Measurements from ENCODE around the gene SCFD2. TPM values are rescaled to one million over a fixed set of nuclear protein-coding genes. Genes with fewer than 3 reads are reported as not detected.

Gene SCFD2
- polyA plus RNA-seq, 1 donor from 2014 or later, result 5.0 TPM

DNA sequence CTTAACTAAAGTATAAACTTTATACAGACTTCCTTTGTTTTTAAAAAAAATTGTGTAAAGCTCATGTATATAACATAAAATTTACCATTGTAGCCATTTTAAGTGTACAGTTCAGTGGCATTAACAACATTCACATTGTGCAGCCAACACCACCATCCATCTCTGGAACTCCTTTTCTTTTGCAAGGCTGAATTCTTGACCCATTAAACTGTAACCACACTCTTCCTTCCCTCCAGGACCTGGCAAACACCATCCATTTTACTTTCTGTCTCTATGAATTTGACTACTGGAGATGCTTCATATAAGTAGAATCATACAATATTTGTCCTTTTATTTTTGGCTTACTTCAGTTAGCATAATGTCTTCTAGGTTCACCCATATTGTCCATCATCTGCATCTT lies 399.1 kb downstream of the SCFD2 start:
- TF ChIP-seq POLR2AphosphoS5 (IDR thresholded peaks at IDR 0.05), result no peak
- no peak for TF ChIP-seq TAF1 (IDR thresholded peaks at IDR 0.05; ENCODE audit: low read depth)
- TF ChIP-seq, protein P1, sequence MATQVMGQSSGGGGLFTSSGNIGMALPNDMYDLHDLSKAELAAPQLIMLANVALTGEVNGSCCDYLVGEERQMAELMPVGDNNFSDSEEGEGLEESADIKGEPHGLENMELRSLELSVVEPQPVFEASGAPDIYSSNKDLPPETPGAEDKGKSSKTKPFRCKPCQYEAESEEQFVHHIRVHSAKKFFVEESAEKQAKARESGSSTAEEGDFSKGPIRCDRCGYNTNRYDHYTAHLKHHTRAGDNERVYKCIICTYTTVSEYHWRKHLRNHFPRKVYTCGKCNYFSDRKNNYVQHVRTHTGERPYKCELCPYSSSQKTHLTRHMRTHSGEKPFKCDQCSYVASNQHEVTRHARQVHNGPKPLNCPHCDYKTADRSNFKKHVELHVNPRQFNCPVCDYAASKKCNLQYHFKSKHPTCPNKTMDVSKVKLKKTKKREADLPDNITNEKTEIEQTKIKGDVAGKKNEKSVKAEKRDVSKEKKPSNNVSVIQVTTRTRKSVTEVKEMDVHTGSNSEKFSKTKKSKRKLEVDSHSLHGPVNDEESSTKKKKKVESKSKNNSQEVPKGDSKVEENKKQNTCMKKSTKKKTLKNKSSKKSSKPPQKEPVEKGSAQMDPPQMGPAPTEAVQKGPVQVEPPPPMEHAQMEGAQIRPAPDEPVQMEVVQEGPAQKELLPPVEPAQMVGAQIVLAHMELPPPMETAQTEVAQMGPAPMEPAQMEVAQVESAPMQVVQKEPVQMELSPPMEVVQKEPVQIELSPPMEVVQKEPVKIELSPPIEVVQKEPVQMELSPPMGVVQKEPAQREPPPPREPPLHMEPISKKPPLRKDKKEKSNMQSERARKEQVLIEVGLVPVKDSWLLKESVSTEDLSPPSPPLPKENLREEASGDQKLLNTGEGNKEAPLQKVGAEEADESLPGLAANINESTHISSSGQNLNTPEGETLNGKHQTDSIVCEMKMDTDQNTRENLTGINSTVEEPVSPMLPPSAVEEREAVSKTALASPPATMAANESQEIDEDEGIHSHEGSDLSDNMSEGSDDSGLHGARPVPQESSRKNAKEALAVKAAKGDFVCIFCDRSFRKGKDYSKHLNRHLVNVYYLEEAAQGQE (IDR thresholded peaks at IDR 0.05; ENCODE audit: borderline replicate concordance), result no peak
- no peak for TF ChIP-seq EZH2 (IDR thresholded peaks at IDR 0.05; ENCODE audit: borderline replicate concordance, insufficient read depth, low read length, poor library complexity, severe bottlenecking)
- no peak for TF ChIP-seq MXI1 (conservative IDR thresholded peaks at IDR 0.05; ENCODE audit: poor library complexity, severe bottlenecking)
- no peak for TF ChIP-seq SMC3 (conservative IDR thresholded peaks at IDR 0.05; ENCODE audit: poor library complexity)
- TF ChIP-seq, protein P2, sequence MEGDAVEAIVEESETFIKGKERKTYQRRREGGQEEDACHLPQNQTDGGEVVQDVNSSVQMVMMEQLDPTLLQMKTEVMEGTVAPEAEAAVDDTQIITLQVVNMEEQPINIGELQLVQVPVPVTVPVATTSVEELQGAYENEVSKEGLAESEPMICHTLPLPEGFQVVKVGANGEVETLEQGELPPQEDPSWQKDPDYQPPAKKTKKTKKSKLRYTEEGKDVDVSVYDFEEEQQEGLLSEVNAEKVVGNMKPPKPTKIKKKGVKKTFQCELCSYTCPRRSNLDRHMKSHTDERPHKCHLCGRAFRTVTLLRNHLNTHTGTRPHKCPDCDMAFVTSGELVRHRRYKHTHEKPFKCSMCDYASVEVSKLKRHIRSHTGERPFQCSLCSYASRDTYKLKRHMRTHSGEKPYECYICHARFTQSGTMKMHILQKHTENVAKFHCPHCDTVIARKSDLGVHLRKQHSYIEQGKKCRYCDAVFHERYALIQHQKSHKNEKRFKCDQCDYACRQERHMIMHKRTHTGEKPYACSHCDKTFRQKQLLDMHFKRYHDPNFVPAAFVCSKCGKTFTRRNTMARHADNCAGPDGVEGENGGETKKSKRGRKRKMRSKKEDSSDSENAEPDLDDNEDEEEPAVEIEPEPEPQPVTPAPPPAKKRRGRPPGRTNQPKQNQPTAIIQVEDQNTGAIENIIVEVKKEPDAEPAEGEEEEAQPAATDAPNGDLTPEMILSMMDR (IDR thresholded peaks at IDR 0.05; ENCODE audit: poor library complexity, severe bottlenecking), result no peak
- no peak for TF ChIP-seq RAD21 (conservative IDR thresholded peaks at IDR 0.05)
- no peak for TF ChIP-seq EP300 (conservative IDR thresholded peaks at IDR 0.05; ENCODE audit: poor library complexity, severe bottlenecking)
- H2AFZ ChIP-seq (ENCODE audit: low read depth, low read length), result no peak overlapping the region
- H3K79me2 ChIP-seq (replicated peaks; ENCODE audit: insufficient read depth, low read length), result no peaks in the 10 kb centered on the region
- H3K4me2 ChIP-seq (ENCODE audit: low read length), result no peak overlapping the region
- H3K27me3 ChIP-seq (ENCODE audit: insufficient read depth, low read depth, low read length), result no peaks in the 10 kb centered on the region
- no peaks in the 10 kb centered on the region for H3F3A ChIP-seq (ENCODE audit: insufficient read depth, low read length, poor library complexity, severe bottlenecking)
- no peaks in the 10 kb centered on the region for H3K9me2 ChIP-seq (ENCODE audit: insufficient read depth, low read length)
- no peak overlapping the region for H3K4me3 ChIP-seq (ENCODE audit: low read length)
- H3K27ac ChIP-seq (ENCODE audit: low read length), result no peak overlapping the region
- H3K36me3 ChIP-seq (ENCODE audit: insufficient read depth, low read length), result no peaks in the 10 kb centered on the region
- no peaks in the 10 kb centered on the region for H3K9me3 ChIP-seq (ENCODE audit: low read length)
- H4K20me1 ChIP-seq (ENCODE audit: insufficient read depth), result no peaks in the 10 kb centered on the region
- H3K9ac ChIP-seq (ENCODE audit: low read length), result no peak overlapping the region

DNA sequence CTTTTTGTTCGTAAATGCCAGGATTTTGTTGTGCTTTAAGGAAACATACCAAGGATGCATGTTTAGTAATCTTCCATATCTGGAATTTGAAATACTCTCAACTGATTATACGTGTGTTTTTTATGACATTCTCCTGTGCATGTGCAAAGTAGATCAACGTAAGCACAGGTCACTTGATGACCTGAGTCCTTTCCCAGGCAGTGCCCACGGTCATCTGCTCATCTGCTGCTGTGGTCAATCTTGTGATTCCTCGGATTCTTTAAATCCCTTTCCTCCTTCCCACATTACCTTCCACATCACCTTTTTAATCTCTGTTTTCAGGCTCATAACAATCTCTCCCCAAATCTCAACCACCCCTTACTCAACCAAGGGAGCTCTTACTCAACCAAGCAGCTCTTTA lies 399.7 kb downstream of the SCFD2 start:
- H3K4me3 ChIP-seq (ENCODE audit: low read length), result no peak overlapping the region
- H2AFZ ChIP-seq (ENCODE audit: low read depth, low read length), result no peak overlapping the region
- no peaks in the 10 kb centered on the region for H3K36me3 ChIP-seq (ENCODE audit: insufficient read depth, low read length)
- no peaks in the 10 kb centered on the region for H3K27me3 ChIP-seq (ENCODE audit: insufficient read depth, low read depth, low read length)
- H3F3A ChIP-seq (ENCODE audit: insufficient read depth, low read length, poor library complexity, severe bottlenecking), result no peaks in the 10 kb centered on the region
- TF ChIP-seq EZH2 (IDR thresholded peaks at IDR 0.05; ENCODE audit: borderline replicate concordance, insufficient read depth, low read length, poor library complexity, severe bottlenecking), result no peak
- no peak for TF ChIP-seq RAD21 (conservative IDR thresholded peaks at IDR 0.05)
- TF ChIP-seq, protein P1 (IDR thresholded peaks at IDR 0.05; ENCODE audit: borderline replicate concordance), result no peak
- no peak for TF ChIP-seq POLR2AphosphoS5 (IDR thresholded peaks at IDR 0.05)
- TF ChIP-seq, protein P2 (IDR thresholded peaks at IDR 0.05; ENCODE audit: poor library complexity, severe bottlenecking), result no peak
- TF ChIP-seq EP300 (conservative IDR thresholded peaks at IDR 0.05; ENCODE audit: poor library complexity, severe bottlenecking), result no peak
- no peak for TF ChIP-seq SMC3 (conservative IDR thresholded peaks at IDR 0.05; ENCODE audit: poor library complexity)
- no peak for TF ChIP-seq TAF1 (IDR thresholded peaks at IDR 0.05; ENCODE audit: low read depth)
- TF ChIP-seq MXI1 (conservative IDR thresholded peaks at IDR 0.05; ENCODE audit: poor library complexity, severe bottlenecking), result no peak
- no peak overlapping the region for H3K4me2 ChIP-seq (ENCODE audit: low read length)
- no peak overlapping the region for H3K27ac ChIP-seq (ENCODE audit: low read length)
- H3K9ac ChIP-seq (ENCODE audit: low read length), result no peak overlapping the region
- no peaks in the 10 kb centered on the region for H3K9me2 ChIP-seq (ENCODE audit: insufficient read depth, low read length)
- no peaks in the 10 kb centered on the region for H3K79me2 ChIP-seq (replicated peaks; ENCODE audit: insufficient read depth, low read length)
- no peaks in the 10 kb centered on the region for H3K9me3 ChIP-seq (ENCODE audit: low read length)
- H4K20me1 ChIP-seq (ENCODE audit: insufficient read depth), result no peaks in the 10 kb centered on the region
